HG03520 (cell line): ENCODE measurements around the gene HACD4.
"Not testable (repeated sequence)": the region's sequence is repeated elsewhere in the genome, so short reads cannot be mapped to it uniquely, and the experiment has no call there.

ENCODE experiments used
- ATAC-seq: cut with Tn5 transposase; IDR thresholded peaks from one replicate; pipeline ENCODE4 v1.9.1; 2021; ENCODE audit warnings: mild to moderate bottlenecking, moderate library complexity; ENCODE audit not compliant: unreplicated experiment

Gene HACD4

GRCh38 chr9:20973246-20973947 is 58.0 kb downstream of the HACD4 start:
- ATAC-seq: not testable (repeated sequence)

GRCh38 chr9:20972684-20973083 is 58.8 kb downstream of the HACD4 start:
- ATAC-seq: no peak

- ATAC-seq: no peak
Observed at GRCh38 chr9:20962536-20963225, 68.8 kb downstream of the HACD4 start.

GRCh38 chr9:20950707-20951106 is 80.7 kb downstream of the HACD4 start:
- no peak for ATAC-seq
